Muscle of back (tissue), 11 donors: ENCODE data around the gene EIF3D. TPM values are rescaled to one million over a fixed set of nuclear protein-coding genes. Genes with fewer than 3 reads are reported as not detected.
A peak's percentile ranks its signal among the peaks of the same experiment; 100 is the strongest.
"Not testable (repeated sequence)": the region's sequence is repeated elsewhere in the genome, so short reads cannot be mapped to it uniquely, and the experiment has no call there.

ENCODE experiments used
- DNase-seq, 3 donors: peaks; one replicate each; pipeline versions ENCODE4 v3.0.0 to v3.0.0-alpha.2; 2013
- polyA plus RNA-seq, 10 donors: library from polyadenylated mRNA; unstranded; fragments of 120-200 nt; gene quantifications; one replicate each; pipeline ENCODE4 v1.2.1, GENCODE V29; 2013; ENCODE audit not compliant: insufficient read length in 10 of 10

Gene EIF3D
- polyA plus RNA-seq, 10 donors = 152 to 206 (median 174) TPM

DNA sequence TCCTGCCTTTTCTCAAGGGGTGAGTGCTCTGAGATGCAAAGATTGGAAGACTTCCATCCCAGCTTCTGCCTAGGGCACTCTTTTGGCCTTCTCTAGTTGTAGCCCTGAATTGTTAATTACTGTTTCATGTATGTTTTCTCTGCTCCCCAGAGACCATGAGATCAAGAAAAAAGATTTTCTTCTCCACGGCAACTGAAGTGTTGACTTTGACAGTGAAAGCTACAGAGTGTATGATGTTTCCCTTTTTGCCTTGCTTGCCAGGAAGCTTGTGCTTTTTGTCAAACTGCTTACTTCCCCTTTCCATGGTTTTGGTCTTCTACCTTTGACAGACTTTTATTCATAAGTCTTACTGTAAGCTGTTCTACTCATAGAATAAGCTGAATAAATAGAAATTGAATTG is 23.3 kb upstream of the EIF3D start:
- peak in 1 of 3 donors; percentile 35 for DNase-seq

DNA sequence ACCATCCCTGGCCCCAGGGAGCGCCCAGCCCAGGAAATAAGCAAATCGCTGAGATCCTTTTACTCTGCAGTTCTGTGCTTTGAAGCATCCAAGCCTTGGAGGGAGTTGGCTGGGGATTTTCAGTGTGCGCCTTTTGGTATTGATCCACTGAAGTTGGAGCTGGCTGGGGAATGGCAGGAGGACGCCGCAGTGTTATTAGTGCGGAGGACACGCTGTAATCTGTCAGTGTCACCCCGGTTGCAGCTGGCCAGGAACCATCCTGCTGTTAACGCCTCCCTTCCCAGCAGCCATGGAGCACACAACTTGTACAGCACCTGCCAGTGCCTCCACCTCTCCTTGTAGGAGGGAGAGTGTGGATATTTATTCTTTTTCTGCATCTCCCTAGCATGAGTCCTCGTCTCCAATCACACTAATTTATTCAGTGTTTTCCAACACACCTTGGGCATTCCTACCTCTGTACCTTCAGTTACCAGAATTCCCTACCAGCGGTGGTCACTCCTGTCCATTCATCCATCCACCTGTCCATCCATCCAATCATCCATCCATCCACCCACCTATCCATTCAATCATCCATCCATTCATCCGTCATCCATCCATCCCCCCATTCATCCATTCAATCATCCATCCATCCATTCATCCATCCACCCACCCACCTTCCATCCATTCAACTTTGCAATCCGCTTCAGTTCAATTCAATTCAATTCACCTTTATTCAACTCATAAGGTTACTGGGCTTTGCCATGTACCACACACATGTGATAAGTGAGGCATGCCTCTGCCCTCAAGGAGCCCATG is 21.9 kb upstream of the EIF3D start:
- DNase-seq = no peak

DNA sequence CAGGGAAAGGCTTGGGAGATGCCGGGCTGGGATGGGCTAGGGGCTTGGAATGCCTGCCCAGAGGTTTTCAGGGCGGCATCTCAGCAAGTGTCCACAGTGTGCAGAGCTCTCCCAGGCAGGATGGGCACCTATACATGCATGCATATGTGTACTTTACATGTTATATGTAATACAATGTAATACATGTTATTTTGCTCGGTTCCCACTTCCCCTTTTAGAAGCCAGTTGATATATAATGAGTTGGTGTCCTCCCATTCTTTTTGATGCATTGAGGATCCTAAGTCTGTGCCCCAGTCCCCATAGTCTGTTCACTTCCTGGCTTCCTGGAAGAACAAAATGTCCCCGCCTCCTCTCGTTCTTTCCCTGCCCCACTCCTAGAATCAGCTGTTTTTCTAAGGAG is 20.1 kb upstream of the EIF3D start:
- DNase-seq = no peak

DNA sequence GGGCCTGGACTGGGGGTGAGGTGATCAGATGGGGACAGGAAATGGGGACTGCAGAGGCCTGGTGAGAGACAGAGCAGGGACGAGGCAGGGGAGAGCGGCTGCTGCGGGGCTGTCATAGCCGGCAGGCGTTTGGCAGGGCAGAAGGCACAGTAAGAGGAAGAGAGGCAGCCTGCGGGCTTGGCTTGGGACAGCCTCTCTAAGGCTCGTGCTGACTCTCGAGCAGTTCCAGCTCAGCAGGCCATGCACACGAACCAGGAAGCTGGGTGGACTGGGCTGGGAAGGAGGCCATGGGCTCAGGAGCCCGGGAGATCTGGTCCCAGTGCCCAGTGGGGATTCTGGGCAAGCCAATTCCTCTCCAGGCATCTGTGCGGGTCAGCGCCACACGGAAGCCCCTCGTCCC is 19.6 kb upstream of the EIF3D start:
- no peak for DNase-seq

DNA sequence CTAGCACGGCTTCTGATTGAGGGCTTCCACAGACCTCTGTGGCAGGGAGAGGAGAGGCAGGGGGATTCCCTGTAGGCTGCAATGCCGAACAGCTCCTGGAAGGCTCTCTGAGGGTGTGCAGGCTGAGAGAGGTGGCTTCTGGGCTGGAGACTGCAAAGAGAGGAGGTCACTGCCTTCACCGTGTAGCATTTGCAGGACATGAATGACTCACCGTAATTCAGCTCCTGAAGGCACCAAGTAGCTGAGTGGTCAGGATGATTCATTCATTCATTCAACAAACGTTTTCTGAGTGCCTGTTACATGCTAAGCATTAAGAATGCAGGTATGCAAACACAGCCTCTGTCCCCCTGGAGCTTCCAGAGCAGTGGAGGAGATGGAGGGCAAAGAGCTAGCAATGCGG is 18.0 kb upstream of the EIF3D start:
- peak in 1 of 3 donors; percentile 54 for DNase-seq

DNA sequence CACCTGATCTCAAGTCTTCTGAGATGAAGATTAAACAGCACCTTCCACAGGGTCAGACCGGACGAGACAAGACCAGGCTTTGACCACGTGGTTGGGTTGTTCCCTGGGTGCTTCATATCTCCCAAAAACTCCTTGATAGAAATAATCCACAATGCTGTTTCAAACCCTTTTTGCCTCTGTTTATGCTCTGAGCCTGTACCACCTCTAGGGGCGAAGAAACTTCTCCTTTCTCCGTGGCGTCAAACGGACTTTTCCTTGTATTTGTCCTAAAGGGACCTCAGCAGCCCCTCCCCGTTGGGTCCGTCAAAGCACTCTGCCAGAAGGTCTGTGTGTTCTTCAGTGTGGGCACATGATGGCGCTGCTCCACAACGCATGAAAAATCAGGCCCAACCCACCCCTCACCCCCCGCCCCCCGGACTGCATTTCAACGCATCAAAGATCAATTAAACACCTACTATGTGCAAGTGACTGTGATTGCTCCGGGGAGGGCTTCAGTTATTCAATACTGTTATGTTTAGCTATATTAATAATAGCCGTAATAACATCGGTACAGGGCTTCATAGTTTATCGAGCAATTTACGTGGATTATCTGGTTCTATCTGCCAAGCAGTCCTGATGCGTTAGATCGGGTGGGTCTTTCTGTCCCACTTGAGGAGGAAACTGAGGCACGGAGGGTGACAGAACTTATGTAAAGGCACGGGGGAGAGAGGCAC is 17.3 kb upstream of the EIF3D start:
- DNase-seq = peak in 2 of 3 donors; percentile 46 to 67

DNA sequence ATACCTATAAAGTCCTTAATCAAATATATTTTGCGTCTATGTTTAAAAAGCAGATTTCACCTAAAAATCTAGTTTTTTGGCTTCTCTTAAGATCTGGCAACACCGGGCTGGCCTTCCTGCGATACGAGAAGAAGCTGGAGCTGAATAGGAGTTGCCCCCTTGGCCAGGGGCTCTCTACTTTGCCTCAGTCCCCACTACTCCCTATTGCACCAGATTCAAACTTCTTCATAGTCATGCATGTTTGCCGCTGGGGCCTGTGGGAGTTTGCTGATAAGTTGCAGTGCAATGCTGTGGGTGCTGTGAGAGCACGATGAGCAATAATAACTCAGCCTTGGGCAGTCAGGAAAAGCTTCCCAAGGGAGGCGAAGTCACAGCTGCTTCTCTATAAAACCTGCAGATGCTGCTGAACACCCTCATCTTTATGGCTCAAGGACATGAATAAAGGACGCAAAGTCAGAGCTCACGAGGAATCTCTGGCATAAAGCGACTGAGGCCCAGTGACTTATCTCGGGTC is 15.2 kb upstream of the EIF3D start:
- DNase-seq = no peak

DNA sequence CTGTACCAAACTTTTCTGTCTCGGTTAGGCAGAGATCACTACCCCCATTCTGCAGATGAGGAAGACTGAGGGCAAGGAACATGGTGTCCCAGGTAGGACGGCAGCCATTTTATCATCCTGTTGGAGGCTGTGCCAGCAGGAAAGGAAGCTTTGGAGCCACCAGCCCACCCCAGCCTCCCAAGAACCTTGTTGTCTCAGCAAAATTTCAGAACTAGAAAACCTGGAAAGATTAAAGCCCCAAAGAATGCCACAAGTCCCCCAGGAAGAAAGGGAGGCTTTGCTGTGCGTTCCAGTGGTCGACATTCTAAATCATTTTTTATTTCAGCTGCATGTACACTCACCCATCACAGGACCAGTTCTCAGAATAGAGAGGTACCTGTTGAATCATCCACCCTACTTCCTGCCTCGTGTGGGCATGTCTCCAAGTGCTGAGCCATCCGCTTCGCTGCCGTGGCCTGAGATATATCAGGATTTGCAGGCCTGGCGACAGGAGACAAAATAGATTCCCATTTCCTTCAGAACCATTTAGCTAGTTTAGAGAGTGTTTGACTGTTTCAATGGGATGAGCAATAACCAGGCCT is 13.0 kb upstream of the EIF3D start:
- DNase-seq = peak in 1 of 3 donors; percentile 90

DNA sequence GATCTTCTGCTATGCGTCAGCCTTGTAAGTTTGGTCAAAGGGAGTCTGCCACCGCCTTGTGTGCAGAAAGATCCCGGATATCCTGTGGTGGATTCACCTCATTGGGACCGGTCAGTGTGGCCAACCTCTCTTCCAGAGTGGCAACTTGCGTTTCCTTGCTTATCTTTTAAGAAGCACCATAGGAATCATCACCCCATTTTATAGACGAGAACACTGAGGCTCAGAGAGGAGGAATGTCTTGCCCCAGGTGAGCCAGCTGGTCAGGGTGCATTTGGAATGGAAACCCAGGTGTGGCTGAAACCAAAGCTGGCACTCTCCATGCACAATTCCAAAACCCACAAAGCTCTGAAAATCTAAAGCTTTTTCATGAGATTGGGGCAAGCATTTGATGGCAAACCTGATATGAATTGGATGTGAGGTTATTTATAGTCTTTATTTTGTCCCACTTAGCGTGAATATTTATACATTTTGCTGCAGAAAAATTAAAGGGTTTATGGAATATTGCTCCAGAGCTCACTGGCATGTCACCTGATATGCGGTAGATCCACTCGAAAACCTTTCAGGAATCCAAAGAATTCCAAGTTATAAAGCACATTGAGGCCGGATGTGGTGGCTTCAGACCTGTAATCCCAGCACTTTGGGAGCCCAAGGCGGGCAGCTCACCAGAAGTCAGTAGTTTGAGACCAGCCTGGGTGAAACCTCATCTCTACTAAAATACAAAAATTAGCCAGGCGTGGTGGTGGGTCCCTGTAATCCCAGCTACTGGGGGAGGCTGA is 12.1 kb upstream of the EIF3D start:
- DNase-seq = no peak

DNA sequence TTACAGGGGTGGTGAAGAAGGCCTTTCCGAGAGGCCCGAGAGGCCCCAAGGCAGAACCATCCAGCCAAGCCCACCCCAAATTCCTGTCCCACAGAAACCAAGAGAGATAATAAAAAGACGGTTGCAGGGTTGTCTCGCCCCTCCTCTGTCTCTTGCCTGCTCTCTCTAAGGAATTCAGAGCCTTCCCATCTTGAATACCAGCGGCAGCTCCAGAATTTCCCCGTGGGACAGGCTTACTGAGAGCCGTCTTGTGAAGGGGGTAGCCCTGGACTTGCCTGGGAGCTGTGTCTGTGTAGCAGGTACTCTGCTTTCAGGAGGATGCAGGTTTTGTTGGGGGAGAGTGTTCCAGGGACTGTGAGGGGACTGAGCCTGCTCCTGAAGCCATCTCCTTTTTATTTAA is 9.6 kb upstream of the EIF3D start:
- no peak for DNase-seq

DNA sequence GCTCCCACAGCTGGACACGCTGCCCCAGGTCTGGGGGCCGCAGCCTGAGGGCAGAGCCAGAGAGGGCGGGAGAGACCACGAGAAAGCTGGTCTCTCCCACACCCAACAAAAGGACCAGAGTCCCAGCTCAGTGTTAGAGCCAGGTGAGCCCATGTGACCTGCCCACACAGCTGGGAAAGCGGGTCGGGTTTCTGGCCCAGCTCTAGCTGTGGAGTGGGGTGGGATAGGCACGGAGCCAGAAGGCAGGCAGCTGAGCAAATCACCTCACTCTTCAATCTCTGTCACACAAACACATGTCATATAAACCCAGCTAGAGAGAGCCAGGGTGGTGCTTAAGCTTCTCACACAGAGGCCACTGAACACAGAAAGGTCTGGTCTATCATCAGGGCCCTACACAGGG is 7.8 kb upstream of the EIF3D start:
- DNase-seq = peak in 2 of 3 donors; percentile 33 to 46

DNA sequence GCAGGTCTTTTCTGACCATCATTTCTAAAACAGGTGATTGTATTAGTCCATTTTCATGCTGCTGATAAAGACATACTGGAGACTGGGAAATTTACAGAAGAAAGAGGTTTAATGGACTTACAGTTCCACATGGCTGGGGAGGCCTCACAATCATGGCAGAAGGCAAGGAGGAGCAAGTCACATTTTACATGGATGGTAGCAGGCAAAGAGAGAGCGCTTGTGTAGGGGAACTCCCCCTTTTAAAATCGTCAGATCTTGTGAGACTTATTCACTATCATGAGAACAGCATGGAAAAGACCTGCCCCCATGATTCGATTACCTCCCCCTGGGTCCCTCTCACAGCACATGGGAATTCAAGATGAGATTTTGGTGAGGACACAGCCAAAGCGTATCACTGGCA is 4.4 kb upstream of the EIF3D start:
- DNase-seq = not testable (repeated sequence)

DNA sequence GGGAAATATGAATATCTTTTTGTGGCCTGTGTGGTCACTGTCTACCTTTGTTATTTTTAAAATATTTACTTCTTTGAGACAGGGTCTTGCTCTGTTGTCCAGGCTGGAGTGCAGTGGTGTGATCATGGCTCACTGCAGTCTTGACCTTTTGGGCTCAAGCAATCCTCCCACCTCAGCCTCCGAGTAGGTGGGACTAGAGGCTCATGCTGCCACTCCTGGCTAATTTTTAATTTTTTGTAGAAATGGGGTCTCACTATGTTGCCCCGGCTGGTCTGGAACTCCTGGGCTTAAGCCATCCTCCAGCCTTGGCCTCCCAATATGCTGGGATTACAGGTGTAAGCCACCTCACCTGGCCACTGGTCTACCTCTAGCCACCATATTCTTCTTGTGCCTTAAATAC is 3.5 kb upstream of the EIF3D start:
- DNase-seq = no peak

DNA sequence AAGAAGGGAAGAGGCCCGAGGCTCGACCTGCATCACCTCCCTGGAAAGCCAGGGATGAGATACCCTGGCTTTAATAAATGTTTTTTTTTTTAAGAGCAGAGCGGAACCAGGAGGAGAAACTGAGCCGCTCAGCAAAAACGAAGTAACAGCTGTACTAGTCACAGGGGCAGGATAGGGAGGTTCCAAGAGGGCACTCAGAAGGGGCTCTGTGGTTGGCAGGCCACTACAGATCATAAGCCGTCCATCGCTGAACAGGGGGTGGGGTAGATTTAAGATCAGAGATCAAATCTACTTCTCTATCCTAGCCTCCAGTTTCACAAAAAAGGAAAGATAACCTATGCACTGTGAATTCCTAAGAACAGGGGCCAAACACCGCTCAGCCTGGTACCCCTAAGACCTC is 625 bp downstream of the EIF3D start:
- no peak for DNase-seq

DNA sequence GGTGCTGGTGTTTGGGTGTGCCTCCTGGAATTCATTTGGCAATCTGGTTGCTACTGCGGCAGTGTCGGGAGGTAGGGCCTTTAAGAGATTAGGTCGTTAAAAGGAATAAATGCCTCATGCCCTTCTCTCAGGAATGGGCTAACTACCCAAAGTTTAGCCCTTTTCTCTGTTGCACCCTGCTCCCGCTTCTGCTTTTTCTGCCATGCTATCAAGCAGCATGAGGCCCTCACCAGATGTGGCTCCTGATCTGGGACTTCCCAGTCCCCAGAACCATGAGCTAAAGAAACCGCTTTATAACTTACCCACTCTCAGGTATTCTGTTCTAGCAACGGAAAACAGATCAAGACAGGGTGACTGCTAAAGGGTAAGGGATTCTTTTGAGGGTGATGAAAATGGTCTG is 6.3 kb downstream of the EIF3D start:
- no peak for DNase-seq

DNA sequence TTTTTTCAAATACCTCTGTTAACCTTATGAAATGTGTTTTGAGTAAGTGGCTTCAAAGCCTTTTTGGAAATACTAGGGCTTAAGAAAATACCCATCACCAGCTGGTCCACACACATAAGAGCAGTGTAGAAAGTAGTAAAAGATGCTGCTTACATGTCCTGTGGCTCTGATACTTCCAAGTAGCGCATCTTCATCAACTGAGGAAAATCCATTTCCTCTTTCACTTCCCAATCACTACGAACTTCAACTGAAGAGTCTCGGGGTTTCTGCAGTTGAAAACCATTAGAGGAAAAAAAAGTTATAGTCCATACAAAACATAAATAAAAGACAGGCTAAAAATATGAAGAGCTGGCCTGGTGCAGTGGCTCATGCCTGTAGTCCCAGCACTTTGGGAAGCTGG is 8.5 kb downstream of the EIF3D start:
- no peak for DNase-seq

DNA sequence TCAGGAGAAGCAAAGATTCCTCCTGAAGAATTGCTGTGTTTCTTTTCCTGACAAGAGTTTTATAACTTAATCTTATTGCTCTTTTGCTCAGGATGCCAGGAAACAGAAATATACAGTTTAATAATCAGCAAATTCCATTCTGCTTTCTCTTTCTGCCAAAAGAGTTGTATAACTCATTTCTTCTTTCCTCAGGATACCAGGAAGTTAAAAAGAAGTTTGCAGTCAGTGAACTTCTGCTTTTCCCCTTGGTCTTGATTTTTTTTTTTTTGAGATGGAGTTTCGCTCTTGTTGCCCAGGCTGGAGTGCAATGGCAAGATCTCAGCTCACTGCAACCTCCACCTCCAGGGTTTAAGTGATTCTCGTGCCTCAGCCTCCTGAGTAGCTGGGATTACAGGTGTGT is 9.1 kb downstream of the EIF3D start:
- not testable (repeated sequence) for DNase-seq

DNA sequence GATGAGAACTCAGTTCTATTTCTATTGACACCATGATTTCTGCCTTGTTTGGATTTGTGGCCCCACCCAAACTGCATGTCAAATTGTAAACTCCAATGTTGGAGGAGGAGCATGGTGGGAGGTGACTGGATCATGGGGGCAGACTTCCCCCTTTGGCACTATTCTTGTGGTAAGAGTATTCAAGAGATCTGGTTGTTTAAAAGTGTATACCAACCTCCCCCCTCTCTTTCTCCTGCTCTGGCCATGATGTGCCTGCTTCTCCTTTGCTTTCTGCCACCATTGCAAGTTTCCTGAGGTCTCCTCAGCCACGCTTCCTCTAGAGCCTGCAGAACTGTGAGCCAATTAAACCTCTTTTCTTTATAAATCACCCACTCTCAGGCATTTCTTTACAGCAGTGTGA is 14.2 kb downstream of the EIF3D start:
- DNase-seq = no peak

DNA sequence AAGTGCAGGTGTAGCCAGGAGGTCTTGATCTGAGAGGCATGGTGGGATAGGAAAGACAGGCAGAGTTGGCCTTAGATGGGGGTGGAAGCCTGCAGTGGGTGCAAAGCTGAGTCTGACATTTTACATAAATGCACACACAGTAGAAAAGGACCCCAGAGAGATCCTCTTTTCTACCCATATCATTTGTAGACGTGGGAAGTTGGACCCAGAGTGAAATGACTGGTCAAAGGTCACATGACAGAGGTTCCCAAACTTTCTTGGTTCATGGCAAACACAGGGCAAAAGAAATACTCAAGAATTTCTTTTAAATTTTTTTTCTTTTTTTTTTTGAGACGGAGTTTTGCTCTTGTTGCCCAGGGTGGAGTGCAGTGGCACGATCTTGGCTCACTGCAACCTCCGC is 16.0 kb downstream of the EIF3D start:
- no peak for DNase-seq

DNA sequence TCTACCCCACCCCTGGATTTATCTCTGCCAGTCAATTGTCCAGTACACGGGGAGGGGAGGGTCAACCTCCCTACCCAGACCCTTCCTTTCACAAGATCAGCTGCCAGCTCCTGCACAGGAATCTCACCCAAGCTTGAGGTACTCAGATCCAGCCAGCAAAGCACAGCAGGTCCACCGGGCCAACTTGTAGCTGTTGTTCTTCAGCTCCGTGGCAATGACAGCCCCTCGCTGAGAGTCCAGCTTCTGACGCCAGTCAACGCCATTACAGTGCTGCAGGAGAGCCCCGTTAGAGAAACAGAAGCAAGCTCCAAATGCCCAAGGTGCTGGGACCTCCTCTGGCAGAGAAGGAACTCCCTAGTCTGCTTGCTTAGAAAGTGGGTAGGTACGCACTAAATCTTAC is 16.6 kb downstream of the EIF3D start:
- no peak for DNase-seq

DNA sequence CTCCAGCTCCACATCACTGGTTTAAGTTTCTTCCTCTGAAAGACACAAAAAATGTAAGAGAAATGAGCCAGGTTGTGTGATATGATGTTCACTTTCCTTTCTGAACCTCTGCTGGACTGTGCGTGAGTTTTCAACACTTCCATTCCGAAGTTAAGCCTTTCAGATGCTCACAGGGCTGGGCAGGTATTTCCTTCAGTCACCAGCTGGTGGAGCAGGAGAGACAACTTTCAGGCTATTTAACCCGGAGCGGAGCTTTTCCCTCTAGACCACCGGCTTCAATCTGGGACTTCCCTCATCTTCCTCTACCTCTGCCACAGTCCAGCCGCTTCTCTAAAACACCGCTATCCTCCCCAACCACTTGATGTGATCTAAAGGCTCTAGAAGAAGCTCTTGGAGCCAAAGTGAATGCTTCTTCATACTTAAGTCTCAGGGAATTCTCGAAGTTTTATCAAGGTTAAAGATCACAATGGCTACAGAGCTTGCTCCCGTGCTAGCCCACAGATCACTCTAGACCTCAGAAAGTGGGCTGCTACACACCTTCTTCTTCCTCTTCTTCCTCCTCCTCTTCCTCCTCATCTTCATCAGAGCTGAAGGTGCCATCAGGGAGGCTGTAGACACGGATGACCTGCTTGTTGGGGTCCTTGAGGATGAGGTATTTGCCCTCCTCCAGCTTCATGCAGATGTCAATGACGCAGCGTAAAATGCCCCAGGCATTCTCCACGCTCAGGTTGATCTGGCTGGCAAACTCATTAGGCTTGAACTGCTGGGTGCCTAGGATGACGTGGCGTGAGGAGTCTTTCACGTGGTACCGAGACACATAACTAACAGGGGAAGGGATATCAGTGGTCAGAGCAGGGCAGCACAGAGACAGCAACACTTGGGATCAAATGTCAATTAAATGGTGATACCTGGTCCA is 17.7 kb downstream of the EIF3D start:
- DNase-seq = peak in 2 of 3 donors; percentile 24 to 74
